Breast epithelium (tissue), 3 donors: ENCODE data around the gene CLDN20.

Source experiments
- POLR2A ChIP-seq: fragments of 450-650 bp; IDR thresholded peaks from one replicate; pipeline ENCODE4 v1.6.1; 2016; ENCODE audit warnings: antibody characterized with exemption, mild to moderate bottlenecking, moderate library complexity
- POLR2AphosphoS5 ChIP-seq, 3 donors: sonication (generic); formaldehyde crosslinking; IDR thresholded peaks; one replicate each; pipeline ENCODE4 v1.6.1; 2017; ENCODE audit warnings: antibody characterized with exemption in 3 of 3

GRCh38 chr6:155264693-155265320 is 994 bp downstream of the CLDN20 start:
- TF ChIP-seq POLR2A, result no peak
- TF ChIP-seq POLR2AphosphoS5 (IDR thresholded peaks at IDR 0.05), result no peak
